RWPE2 (cell line): Measurements from ENCODE around the gene SLC4A1.

ENCODE experiments used
- ATAC-seq: fragments of 200-7000 bp; cut with Tn5 transposase; 3 replicates; pipeline ENCODE4 v1.9.1; 2021; ENCODE audit warnings: low read depth
- DNase-seq: peaks from one replicate; pipeline ENCODE4 v3.0.0-alpha.2; 2020; ENCODE audit warnings: low spot score
- H3K27ac ChIP-seq: fragments of 450-650 bp; 2 replicates; pipeline ENCODE4 v1.5.1; 2017; ENCODE audit warnings: mild to moderate bottlenecking; ENCODE audit not compliant: poor library complexity, severe bottlenecking
- H3K27me3 ChIP-seq: fragments of 250-450 bp; sonication (Bioruptor Pico); 2 replicates; pipeline ENCODE4 v1.5.1; 2021; ENCODE audit warnings: mild to moderate bottlenecking, moderate library complexity; ENCODE audit not compliant: insufficient read depth, poor library complexity, severe bottlenecking
- H3K36me3 ChIP-seq: fragments of 250-450 bp; sonication (Bioruptor Pico); 2 replicates; pipeline ENCODE4 v1.5.1; 2020; ENCODE audit warnings: low read depth, mild to moderate bottlenecking, moderate library complexity
- H3K4me1 ChIP-seq: fragments of 250-450 bp; sonication (Bioruptor Pico); 2 replicates; pipeline ENCODE4 v1.5.1; 2021; ENCODE audit warnings: mild to moderate bottlenecking, moderate library complexity; ENCODE audit not compliant: insufficient read depth, poor library complexity, severe bottlenecking
- H3K4me3 ChIP-seq: fragments of 250-450 bp; sonication (Bioruptor Pico); 2 replicates; pipeline ENCODE4 v1.5.1; 2021; ENCODE audit warnings: mild to moderate bottlenecking, moderate library complexity; ENCODE audit not compliant: severe bottlenecking
- H3K9me3 ChIP-seq: fragments of 250-450 bp; sonication (Bioruptor Pico); 2 replicates; pipeline ENCODE4 v1.5.1; 2021; ENCODE audit warnings: mild to moderate bottlenecking, moderate library complexity; ENCODE audit not compliant: severe bottlenecking
- TF ChIP-seq, protein P1 (sequence below): fragments of 450-650 bp; IDR thresholded peaks from one replicate; pipeline ENCODE4 v1.5.1; 2017; ENCODE audit warnings: mild to moderate bottlenecking, moderate library complexity; ENCODE audit not compliant: poor library complexity, severe bottlenecking

SLC4A1 gene

DNA sequence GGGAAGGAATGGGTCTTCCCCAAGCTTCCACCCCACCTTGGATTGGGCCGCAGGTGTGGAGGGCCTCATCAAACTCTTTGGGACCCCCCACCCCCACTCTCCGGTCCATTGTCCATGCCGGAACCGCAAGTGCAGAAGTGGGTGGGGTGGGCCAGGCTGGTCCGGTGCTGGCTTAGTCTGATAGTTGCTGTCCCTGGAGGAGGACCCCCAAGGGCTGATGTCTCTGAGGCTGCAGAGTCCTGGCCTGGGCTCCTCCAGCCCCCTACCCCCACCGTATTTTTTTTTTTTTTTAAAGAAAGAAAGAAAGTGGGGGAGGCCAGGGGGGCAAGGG, 61.1 kb downstream of the SLC4A1 start:
- H3K27me3 ChIP-seq = no peaks in the 10 kb centered on the region
- no peaks in the 10 kb centered on the region for H3K9me3 ChIP-seq
- TF ChIP-seq, protein P1, sequence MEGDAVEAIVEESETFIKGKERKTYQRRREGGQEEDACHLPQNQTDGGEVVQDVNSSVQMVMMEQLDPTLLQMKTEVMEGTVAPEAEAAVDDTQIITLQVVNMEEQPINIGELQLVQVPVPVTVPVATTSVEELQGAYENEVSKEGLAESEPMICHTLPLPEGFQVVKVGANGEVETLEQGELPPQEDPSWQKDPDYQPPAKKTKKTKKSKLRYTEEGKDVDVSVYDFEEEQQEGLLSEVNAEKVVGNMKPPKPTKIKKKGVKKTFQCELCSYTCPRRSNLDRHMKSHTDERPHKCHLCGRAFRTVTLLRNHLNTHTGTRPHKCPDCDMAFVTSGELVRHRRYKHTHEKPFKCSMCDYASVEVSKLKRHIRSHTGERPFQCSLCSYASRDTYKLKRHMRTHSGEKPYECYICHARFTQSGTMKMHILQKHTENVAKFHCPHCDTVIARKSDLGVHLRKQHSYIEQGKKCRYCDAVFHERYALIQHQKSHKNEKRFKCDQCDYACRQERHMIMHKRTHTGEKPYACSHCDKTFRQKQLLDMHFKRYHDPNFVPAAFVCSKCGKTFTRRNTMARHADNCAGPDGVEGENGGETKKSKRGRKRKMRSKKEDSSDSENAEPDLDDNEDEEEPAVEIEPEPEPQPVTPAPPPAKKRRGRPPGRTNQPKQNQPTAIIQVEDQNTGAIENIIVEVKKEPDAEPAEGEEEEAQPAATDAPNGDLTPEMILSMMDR = no peak
- no peak overlapping the region for H3K27ac ChIP-seq
- H3K4me1 ChIP-seq = peaks cover 39% of the 10 kb centered on the region
- H3K36me3 ChIP-seq = peaks cover 44% of the 10 kb centered on the region
- DNase-seq (no peak), ATAC-seq (no peak)
- no peak overlapping the region for H3K4me3 ChIP-seq

DNA sequence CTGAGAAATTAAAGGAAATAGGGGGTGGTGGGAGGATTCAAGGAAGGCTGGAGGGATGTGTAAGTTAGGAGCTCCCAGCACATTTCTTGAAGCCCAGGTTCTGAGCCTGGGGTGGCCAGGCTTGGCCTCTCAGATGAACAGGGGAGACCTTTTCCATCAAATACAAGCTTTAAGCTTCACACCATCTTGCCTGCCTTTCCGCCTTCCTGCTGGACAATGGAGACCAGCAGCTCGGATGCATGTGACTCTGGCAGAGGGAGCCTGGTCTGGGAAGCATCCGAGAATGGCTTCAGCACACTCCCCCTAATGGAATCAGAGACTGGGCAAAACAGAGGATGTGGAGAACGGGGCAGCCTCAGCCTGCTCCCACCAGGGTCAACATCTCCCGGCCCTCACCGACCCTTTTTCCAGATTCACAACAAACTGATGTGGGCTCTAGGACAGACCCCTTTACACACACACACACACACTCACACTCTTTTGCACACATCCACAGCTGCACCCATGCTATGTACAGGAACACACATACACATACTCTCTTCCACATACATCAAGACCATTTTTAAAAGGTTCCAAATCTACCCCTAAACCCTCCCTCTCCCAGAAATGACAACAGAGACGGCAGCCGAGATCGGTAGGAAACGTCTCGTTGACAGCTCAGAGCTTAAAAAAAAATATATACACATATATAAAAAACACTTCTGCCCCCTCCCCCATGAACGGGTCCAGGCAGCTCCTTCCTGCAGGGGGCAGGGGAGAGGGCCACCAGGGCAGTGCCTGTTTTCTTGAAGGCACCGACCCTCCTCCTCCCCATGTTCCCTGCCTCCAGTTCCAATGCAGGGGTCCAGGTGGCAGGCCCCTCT, 61.7 kb downstream of the SLC4A1 start:
- no peak for DNase-seq
- Histone ChIP-seq H3K36me3 (peaks cover 38% of the 10 kb centered on the region), H3K4me3 (no peak overlapping the region), H3K27me3 (no peaks in the 10 kb centered on the region), H3K9me3 (no peaks in the 10 kb centered on the region), H3K27ac (peak overlapping the region; percentile 47), H3K4me1 (peaks cover 39% of the 10 kb centered on the region)
- ATAC-seq = no peak
- TF ChIP-seq, protein P1 = no peak

DNA sequence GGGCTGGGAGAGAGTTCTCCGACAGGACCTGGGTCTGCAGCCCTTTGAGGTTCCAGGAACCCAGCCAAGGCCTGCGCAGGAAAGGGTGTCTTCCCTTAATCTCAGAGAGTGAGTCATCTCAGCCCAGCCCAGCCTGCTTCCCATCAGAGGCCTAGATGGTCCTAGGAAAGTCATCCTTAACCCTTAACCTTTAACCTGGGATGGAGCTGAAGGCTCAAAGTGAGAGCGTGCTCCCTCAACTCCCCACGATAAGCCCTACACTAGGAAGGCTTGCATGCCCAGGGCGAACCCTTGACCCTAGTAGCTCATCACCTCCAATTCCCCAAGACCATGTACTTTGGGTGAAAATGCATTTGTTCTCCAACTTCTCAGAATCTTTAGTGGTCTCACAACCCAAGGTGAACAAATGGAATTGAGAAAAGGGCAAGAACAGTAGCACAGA, 63.5 kb downstream of the SLC4A1 start:
- Histone ChIP-seq H3K9me3 (no peaks in the 10 kb centered on the region), H3K4me1 (peaks cover 36% of the 10 kb centered on the region), H3K27ac (peak overlapping the region; percentile 47), H3K27me3 (no peaks in the 10 kb centered on the region), H3K4me3 (no peak overlapping the region), H3K36me3 (peaks cover 23% of the 10 kb centered on the region)
- peak; percentile 28; the same call in 1 of the 3 replicates for ATAC-seq
- TF ChIP-seq, protein P1 = no peak
- DNase-seq = peak; percentile 76

DNA sequence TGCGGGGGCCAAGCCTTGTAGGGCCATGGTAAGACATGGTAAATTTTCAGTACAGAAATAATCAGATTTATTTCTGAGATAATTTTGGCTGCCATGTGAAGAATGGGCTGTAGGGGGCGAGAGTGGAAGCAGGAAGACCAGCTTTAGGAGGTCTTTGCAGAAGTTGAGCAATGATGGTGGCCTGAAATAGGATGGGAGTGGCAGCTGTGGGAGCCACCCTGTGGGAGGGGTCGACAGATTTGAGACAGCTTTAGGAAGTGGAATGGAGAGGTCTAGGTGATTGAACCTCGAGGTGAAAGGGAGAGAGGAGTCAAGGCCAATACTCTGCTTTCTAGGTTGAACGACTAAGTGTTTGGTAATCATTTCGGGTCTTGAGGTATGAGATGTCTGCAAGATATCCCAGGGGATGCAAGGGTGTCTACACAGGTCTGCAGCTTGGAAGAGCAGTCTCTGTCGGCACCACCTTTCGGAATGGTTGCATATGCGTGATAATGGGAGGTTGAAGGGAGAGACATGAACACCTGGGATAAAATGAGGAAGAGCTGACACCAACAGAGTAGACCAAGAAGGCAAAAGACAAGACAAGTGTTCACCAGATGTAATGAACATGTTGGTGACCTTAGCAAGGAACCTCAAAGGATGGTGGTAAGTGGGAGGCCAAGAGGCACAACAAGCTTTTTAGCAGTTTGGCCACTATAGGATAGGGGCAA, 64.0 kb downstream of the SLC4A1 start:
- H3K27ac ChIP-seq = peak overlapping the region; percentile 47
- no peak overlapping the region for H3K4me3 ChIP-seq
- no peak for ATAC-seq

More for the DNA sequence above, 64.0 kb downstream of the SLC4A1 start:
- Histone ChIP-seq H3K27me3 (no peaks in the 10 kb centered on the region), H3K4me1 (peaks cover 30% of the 10 kb centered on the region), H3K36me3 (peaks cover 17% of the 10 kb centered on the region), H3K9me3 (no peaks in the 10 kb centered on the region)
- no peak for DNase-seq
- TF ChIP-seq, protein P1 = peak; percentile 57
